GM19395 (cell line): ENCODE measurements around the gene SPAG16.

Source experiments
- ATAC-seq: cut with Tn5 transposase; IDR thresholded peaks from one replicate; pipeline ENCODE4 v1.9.1; 2021; ENCODE audit warnings: mild to moderate bottlenecking, moderate library complexity; ENCODE audit not compliant: unreplicated experiment

Gene SPAG16

DNA sequence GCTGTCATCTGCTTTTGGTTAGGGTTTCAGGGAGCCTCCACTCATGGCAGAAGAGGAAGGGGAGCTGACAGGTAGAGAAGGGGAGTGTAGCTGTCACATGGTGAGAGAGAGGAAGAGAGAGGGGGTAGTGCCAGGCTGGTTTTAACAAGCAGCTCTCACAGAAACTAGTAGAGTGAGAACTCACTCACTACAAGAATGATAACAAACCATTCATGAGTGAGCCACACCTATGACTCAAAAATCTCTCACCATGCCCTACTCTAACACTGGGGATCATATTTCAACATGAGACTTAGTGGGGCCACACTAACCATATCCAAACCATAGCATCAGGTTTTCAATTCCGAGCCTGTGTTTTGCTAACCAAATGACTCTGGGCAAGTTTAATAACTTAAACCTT lies 851.7 kb downstream of the SPAG16 start:
- ATAC-seq: no peak

DNA sequence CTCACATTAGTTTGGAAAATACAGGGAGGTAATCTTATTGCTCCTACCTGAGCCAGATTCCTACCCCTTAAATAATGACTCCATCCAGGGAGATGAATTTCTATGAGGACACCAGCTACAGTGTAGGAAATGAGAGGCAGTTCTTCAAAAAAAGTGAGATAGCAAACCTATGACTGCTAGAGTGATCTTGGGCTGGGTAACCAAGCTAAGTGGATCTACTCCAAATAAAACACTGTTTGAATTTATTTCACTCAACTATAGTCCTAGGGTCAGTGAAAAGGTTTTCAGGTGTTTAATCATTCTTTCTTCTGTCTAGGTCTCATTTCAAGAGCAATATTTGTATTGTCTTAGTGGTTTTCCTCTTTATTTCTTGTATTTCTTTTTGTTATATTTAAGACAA lies 854.5 kb downstream of the SPAG16 start:
- no peak for ATAC-seq

DNA sequence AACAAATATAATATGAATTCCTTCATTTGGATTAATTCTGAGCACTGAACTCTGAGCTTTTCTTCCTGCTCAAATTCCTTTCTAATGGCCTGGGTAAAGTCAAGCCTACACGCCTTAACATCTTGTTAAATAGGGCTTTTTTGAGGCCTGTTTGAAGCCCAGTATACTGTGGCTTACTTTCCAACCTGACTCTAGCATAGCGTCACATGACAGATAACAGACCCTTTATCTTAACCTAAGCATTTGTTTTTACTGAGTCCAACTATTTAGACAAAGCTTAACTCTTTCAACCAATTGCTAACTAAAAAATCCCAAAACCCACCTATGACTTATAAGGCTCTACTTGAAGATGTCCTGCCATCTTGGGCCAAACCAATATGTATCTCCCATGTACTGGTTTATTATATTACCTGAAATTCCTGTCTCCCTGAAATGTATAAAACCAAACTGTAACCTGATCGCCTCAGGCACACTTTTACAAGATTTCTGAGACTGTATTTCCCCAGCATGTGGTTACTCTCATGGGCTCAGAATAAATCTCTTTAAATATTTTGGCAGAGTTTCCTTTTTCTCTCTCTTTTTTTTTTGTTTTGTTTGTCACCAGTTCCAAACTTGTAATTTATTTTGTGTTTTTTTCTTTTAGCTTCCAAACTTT lies 855.5 kb downstream of the SPAG16 start:
- ATAC-seq: no peak

DNA sequence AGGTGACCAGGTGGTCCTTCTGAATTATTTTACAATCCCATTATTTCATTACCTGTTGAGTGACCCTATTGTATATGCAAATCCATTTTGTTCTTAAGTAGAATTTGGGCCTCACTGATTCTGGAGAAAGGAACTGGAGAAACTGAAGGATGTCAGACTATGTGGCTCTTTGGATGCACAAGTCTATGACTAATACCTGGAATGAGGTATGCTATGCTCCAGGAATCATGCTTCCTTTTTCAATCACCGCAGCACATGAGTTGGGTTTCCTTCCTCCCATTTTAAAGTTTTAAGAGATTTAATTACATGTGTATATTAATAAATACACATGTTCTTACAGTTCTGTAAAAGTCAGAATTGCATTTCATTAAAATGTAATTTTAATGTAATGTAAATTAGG lies 872.7 kb downstream of the SPAG16 start:
- ATAC-seq: no peak

DNA sequence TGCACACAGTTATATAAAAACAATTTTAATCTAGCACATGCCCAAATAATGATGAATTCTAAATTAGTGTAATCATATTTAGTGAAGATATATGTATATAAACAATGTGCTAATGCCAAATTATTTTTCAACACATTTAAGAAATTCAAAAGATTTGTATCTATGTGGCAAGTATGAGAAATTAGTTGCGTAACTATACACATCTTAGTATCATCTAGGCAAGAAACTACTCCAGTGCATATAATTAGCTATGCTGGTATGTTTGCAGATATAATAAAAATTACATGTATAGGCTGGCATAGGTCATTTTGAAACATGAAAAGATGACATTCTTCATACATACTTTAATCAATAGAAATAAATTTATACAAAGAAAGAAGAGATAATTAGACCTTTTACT lies 874.6 kb downstream of the SPAG16 start:
- no peak for ATAC-seq

DNA sequence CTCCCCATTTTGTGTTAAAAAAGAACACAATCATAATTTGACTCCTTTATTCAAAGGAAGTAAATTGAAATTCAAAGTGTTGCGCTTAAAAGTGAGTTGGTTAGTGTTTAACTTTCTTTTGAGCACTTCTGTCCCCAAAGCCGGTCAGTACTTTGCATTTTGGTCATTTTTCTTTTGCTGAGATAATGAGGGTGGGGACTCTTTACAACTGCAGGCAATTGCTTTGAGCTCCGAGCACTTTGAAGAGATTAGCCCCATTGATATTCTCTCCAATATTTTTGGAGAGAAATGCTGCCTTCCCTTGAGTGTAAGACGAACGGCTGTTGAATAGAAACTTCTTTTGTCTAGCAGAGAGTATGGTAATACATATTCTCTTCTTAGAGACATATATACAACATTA lies 885.0 kb downstream of the SPAG16 start:
- no peak for ATAC-seq

DNA sequence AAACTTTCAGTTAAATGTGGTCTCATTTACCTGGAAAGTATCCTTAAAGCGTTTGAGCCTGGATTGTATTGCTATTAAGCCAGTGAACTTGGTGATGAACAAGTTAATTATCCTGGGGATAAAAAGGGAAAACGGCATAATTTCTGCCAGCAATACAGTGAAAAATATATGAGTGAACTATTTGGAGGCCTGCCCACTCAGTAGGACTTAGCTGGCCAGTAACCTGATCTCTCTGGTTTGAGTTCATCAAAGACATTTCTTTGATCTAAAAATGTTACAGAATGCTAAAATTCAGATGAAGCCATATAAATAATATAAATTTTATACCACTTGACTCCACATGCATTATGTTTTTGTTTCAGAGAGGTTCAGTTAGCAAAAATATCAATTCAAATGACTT lies 885.5 kb downstream of the SPAG16 start:
- no peak for ATAC-seq

DNA sequence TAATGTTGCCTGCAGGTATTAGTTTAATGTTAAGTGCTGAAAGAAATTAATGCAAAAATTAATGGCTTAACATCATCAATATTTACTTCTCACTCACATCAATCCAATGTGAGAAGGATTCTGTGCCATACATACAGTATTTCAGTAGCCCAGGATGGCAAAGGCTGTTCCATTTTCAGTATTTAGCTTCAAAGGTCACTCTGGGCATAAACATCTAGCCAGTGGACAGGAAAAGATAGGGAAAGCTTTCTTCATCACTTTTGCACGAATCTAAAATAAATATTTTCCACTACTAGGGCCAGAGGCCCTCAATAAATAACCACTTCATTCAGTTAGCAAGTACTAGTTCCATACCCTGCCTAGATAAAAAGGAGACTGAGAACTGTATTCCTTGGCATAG lies 890.3 kb downstream of the SPAG16 start:
- ATAC-seq: no peak

DNA sequence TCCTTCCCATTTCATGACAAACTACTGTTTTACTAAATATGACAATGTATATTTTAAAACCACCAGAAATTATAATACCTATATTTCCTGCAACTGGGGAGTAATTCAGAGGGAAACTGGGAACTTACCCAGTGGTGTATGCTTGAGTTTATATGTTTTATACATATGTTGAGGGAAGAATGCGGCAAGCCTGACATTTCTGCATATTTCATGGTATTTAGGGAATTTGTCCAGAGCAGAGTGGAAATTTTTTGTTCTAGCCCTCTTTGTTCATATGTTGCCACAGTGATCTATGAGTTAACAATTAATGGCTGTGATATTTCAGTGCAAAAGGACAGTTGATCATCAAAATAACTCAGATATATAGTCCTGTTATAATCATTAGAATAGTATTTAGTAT lies 895.8 kb downstream of the SPAG16 start:
- ATAC-seq: no peak

DNA sequence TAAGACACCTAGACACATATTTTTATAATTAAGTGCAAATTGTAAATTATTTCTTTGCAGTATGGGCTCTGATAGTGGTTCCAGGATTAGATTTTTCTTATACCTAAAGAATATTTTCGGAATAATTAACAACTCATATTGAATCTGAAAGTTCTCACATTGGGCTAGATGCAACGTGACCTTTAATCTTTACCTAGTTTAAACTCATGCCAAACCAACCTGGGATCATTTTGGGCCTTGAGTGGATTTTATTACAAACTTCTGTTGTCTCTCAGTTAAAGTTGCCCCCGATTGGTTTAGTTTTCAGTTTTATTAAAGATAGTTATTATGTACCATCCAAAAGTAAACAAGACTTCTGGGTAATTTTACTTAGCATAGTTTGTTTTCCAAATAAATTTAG lies 896.4 kb downstream of the SPAG16 start:
- no peak for ATAC-seq

DNA sequence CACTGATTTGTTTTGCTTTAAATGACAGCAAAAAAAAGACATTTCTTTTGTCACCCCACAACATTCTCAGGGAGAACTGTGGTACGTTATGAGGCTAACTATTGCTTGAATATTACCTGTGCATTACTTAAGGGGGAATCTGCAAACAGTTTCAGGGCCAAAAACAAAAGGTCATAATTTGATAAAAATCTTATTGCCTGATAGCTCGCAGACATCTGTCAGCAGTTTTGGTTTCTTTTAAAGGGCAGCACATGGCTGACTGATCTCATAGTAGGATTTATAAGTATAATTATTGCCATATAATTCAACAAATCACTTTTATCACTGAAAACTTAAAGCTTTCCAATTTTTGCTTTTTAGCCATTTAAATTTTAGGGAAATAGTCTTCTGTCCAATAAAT lies 900.2 kb downstream of the SPAG16 start:
- no peak for ATAC-seq

DNA sequence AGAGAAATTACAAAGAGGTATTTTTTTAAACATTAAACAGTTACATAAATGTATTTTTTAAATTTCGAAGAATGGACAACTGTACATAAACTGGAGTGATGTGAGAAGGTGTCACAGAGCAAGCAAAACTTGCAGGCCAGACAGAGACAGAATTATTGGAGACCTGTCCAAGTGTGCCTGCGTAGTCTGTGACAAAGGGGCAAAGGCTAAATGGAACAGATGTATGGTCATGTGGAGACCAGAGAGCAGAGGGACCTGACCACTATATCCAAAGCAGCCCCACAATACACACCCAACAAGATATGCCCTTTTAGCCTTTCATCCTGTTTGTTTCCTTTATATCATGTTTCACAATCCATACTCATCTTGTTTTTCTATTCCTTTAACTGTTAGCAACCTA lies 901.3 kb downstream of the SPAG16 start:
- ATAC-seq: no peak

DNA sequence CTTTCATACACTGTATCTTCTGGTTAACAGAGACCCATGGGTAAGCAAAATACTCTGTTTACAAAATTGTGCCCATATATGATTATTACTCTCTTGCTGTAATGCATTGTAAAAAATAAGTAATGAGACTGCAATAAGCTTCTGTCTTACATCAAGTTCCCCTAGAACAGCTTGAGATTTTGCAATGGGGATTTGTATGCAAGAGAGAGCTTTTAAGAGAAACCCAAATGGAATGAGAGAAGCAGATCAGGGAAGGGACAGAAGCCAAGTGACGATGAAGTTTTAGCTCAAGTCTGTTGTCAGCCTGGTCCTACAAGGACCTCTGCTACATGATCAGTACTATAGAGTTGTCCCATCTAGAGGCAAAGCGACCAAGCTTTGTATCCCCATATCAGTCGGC lies 908.4 kb downstream of the SPAG16 start:
- ATAC-seq: no peak

DNA sequence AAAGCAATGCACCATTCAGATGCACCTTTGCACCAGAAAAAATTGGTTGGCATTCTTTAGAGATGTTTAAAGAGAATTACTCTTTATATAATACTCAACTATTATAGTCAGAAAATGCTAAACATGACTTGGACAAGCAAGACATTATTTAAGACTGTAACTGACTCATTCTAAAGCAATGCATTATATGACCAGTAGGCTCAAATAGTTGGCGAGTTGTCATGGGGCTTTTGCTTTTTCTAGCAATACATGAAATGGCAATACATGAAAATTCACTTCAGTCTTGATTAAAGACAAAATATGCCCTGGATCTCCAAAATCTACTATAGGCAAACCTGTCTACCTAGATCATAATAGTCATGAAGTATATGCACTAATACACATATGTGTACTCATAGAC lies 909.7 kb downstream of the SPAG16 start:
- no peak for ATAC-seq

DNA sequence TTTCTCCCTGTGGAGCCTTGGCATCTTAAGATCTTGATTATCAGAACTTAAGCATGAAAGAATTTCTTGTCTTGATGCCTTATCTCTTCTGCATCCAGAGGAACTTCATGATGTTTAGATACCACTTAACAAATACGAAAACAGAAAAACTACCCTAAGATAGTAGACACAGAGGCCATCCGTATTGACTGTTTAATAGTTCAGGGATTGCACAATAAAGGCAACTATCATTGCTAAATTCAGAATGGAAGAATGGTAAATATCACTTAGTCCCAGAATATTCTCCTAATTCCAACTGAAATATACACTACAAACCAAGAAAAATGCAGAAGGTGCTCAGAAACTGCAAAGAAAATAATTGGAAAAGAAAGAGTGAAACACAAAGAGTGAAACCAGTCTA lies 912.0 kb downstream of the SPAG16 start:
- no peak for ATAC-seq

DNA sequence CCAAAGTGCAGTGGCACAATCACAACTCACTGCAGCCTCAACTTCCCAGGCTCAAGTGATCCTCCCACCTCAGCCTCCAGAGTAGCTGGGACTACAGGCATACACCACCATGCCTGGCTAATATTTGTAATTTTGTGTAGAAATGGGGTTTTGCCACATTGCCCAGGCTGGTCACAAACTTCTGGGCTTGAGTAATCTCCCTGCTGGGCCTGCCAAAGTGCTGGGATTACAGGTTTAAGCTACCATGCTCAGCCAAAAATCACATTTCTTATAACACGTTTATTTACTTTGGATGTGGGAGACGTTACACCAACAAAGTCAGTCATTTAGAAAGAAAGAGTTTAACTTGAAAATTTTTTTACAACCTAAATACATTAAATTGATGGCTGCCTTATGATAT lies 917.6 kb downstream of the SPAG16 start:
- no peak for ATAC-seq

DNA sequence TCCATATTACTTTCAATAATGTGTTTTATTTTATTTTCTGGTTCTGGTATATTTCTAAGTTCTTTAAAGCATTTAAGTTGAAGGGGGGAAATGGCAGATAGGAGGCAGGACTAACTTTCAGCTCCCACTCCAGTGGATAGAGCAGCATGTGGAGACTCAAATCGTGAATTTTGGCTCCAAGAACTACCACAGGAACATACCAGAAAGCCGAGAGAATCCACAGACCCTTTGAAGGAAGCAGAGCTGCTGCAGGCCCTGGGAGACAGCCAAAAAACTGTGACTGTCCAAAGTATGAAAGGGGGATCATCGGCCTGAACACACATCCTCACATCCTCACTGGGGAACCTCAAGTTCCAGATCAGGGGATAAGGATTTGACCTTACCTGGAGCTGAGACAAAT lies 919.0 kb downstream of the SPAG16 start:
- ATAC-seq: no peak

DNA sequence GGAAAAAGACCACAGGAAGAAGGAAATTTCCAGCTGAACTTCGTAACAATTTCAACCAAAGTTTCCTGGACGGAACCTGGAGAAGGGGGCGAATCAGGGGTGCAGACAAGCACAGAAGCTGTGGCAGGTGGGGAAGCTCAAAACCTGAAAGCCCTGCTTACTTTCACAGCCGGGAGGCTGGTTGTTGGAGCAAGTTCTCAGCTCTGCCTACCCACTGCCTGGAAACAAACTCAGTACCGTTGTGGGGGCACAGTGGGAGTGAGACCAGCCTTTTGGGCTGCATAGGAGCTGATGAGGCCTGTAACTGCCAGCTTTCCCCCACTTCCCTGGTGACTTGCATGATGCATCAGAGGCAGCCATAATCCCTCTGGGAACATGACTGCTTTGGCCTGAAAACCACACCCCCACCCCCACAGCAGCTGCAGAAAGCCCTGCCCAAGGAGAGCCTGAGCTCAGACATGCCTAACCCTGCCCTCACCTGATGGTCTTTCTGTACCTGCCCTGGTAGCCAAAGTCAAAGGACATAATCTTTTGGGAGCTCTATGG lies 919.6 kb downstream of the SPAG16 start:
- ATAC-seq: no peak

DNA sequence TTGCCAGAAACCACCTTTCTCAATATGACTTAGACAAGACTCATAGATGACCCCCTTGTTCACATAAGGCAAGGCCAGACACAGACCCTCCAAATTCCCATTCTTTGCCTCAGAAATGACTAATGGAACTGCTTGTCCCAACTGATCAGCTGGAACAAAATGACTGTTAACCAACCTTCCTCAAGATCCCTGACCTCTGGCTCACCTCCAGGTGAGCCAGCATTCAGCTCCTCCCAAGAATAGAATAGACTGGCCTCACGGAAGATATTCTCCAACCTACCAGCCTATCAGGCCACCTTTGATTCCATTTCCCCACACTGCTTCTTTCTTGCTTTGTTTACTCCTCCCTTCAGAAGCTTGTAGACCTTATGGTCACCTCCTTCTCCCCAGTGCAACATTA lies 930.8 kb downstream of the SPAG16 start:
- no peak for ATAC-seq

DNA sequence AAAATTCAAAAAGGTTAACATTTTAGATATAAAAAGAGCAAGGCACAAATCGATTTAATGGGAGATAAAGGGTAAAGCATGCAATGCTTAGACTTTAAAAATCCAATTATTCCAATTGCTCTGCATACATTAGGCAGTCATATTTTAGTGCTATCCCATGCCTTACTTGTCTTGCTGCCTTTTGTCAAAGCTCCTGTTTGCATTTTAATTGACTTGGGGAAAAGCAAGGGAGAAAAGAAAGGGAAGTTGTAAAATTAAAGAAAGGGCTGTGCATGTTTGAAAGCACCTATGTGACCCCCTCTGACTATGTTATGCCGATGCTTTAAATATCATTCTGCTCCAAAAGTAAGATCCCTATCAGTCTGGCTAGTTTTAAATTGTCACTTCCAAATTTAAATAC lies 932.9 kb downstream of the SPAG16 start:
- ATAC-seq: no peak

DNA sequence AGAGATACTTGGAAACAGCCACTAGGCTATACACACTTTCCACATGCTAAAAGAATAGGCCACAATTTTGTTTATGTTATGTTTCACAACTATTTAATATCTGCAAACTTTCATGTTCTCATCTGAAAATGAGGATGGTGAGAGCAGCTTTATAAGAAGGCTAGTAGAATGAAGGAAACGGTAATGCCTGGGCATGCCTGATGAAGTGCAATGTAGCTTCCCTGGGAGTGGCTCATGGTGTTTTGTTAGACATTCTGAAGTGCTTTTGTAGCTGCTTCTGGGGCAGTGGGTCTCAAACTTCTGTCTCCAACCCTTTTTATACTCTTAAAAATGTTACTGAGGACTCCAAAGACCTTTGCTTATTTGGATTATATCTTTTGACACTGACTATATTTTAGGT lies 933.3 kb downstream of the SPAG16 start:
- no peak for ATAC-seq

DNA sequence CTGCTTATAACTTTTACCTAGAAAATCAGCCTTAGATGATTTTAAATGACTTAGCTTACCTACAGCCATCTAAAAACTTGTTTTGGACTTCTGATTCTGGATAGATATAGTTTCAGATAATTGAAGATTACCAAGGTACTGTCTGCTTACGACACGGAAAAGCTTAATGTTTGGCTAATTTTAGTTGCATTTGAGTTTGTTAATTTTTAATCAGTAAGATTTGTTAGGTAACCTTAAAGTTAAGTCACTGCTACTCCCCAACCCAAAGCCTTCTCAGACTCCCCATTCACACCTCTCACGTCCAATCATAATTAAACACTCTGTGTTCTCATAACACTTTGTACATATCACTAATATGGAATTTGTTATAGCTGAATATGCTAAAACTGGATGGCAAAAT lies 936.0 kb downstream of the SPAG16 start:
- no peak for ATAC-seq

DNA sequence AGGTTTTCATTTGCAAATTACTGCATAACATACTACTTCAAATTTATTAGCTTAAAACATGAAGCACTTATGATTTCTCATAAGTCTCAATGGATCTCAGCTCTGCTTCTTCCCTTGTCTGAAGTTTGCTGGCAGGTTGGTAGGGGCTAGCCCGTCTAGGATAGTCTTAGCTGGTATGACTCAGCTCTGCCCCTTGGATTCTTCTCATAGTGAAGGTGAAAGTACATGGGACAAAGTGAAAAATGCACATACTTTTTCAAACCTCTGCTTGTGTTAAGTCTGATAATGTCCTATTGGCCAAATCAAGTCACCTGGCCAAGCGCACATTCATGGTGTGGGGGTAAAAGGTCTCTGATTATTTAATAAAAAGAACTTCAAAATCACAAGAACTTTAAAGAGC lies 941.8 kb downstream of the SPAG16 start:
- no peak for ATAC-seq
